Spleen (tissue), 11 donors: ENCODE results near the gene GPR35. TPM values are rescaled to one million over a fixed set of nuclear protein-coding genes. Genes with fewer than 3 reads are reported as not detected.
A peak's percentile ranks its signal among the peaks of the same experiment; 100 is the strongest.

Experiments
- DNase-seq: peaks from one replicate; pipeline ENCODE4 v3.0.0-alpha.2; 2020
- H3K27ac ChIP-seq, 8 donors: fragments of 200-600 bp; sonication (generic) in 7 of 8; 1 replicate in 4 of 8; 2 replicates in 4 of 8; pipeline versions ENCODE4 v1.5.0 to v1.8.0; 2016 to 2021; ENCODE audit warnings: inconsistent platforms in 4 of 8, mild to moderate bottlenecking in 4 of 8, moderate library complexity in 1 of 8
- H3K27me3 ChIP-seq, 7 donors: fragments of 200-600 bp; sonication (generic) in 6 of 7; replicated peaks in 1 of 7; 1 replicate in 4 of 7; 2 replicates in 3 of 7; pipeline versions ENCODE4 v1.5.0 to v1.8.0; 2016 to 2021; ENCODE audit warnings: inconsistent platforms in 3 of 7, mild to moderate bottlenecking in 1 of 7
- H3K36me3 ChIP-seq, 6 donors: fragments of 200-600 bp; sonication (generic) in 5 of 6; 1 replicate in 4 of 6; 2 replicates in 2 of 6; pipeline versions ENCODE4 v1.5.0 to v1.8.0; 2016 to 2021; ENCODE audit warnings: inconsistent platforms in 2 of 6
- H3K4me1 ChIP-seq, 6 donors: fragments of 200-600 bp; sonication (generic) in 5 of 6; 1 replicate in 3 of 6; 2 replicates in 3 of 6; pipeline versions ENCODE4 v1.5.0 to v1.8.0; 2016 to 2021; ENCODE audit warnings: inconsistent platforms in 3 of 6
- H3K4me3 ChIP-seq, 8 donors: fragments of 200-600 bp; sonication (generic) in 7 of 8; 1 replicate in 4 of 8; 2 replicates in 4 of 8; pipeline versions ENCODE4 v1.5.0 to v1.8.0; 2016 to 2021; ENCODE audit warnings: inconsistent platforms in 4 of 8, mild to moderate bottlenecking in 4 of 8, moderate library complexity in 2 of 8
- H3K9me3 ChIP-seq, 8 donors: fragments of 200-600 bp; sonication (generic) in 7 of 8; 1 replicate in 4 of 8; 2 replicates in 4 of 8; pipeline versions ENCODE4 v1.5.0 to v1.8.0; 2016 to 2021; ENCODE audit warnings: inconsistent platforms in 4 of 8
- POLR2A ChIP-seq, 3 donors: fragments of 450-650 bp; IDR thresholded peaks; one replicate each; pipeline ENCODE4 v1.5.1; 2017; ENCODE audit warnings: antibody characterized with exemption in 3 of 3, mild to moderate bottlenecking in 1 of 3
- POLR2AphosphoS5 ChIP-seq, 3 donors: sonication (generic); formaldehyde crosslinking; IDR thresholded peaks; one replicate each; pipeline ENCODE4 v1.5.1; 2017; ENCODE audit warnings: antibody characterized with exemption in 3 of 3
- WGBS, 5 donors: extraction: QIAGEN DNeasy Blood & Tissue Kit in 3 of 5; methylation state at CpG; one replicate each; pipeline versions ENCODE4 v1.1.5 to v1.1.7; 2013 to 2018; 5-methylcytosine and 5-hydroxymethylcytosine counted together
- intact Hi-C: fragments of 100-400 bp; cut with DNase I; formaldehyde crosslinking; loops from one replicate; pipeline ENCODE4 v1.15.0; 2023; ENCODE audit warnings: low total_unique reads
- polyA plus RNA-seq, 3 donors: library from polyadenylated mRNA; stranded (reverse); fragments of 200-250 nt; gene quantifications; one replicate each; pipeline ENCODE4 v1.2.1, GENCODE V29; 2013
- total RNA-seq, 7 donors: library from RNA; depleted of rRNA in 3 of 7; stranded (reverse); fragments of >200 nt in 3 of 7; fragmentation: NEBNext Ultra II Directional in 4 of 7; extraction: Animal tissue kit (Norgen Biotek cat#: 25700) in 4 of 7; gene quantifications; one replicate each; pipeline versions ENCODE4 v1.1.0 to v1.2.1, GENCODE V29; 2016 to 2021
- TF ChIP-seq, protein P1 (sequence below), 11 experiments: fragments of 200-600 bp in 7 of 11; fragments of 450-650 bp in 4 of 11; sonication (generic) in 4 of 11; IDR thresholded peaks in 8 of 11; conservative IDR thresholded peaks in 3 of 11; 1 replicate in 7 of 11; 2 replicates in 4 of 11; pipeline versions ENCODE4 v1.4.0 to v1.8.0; 2016 to 2021; ENCODE audit warnings: antibody characterized with exemption in 11 of 11, inconsistent platforms in 4 of 11, mild to moderate bottlenecking in 1 of 11
- donor health status: healthy with polysubstance abuse.
- donor health status: DM: no; HTN: no; CAD: no; lungs with moderate emphysema.
- donor health status: DM: no; HTN: no; CAD: no.
- donor health status: Bipolar disorder and iron deficiency.
- donor health status: healthy.
- donor health status: DM: no; HTN: no; CAD: no.
- donor health status: DM: yes; HTN: yes; CAD: no.

GPR35 gene
- total and polyA plus RNA-seq, 10 donors: 7.4 to 25.3 (median 18.3) TPM

DNA sequence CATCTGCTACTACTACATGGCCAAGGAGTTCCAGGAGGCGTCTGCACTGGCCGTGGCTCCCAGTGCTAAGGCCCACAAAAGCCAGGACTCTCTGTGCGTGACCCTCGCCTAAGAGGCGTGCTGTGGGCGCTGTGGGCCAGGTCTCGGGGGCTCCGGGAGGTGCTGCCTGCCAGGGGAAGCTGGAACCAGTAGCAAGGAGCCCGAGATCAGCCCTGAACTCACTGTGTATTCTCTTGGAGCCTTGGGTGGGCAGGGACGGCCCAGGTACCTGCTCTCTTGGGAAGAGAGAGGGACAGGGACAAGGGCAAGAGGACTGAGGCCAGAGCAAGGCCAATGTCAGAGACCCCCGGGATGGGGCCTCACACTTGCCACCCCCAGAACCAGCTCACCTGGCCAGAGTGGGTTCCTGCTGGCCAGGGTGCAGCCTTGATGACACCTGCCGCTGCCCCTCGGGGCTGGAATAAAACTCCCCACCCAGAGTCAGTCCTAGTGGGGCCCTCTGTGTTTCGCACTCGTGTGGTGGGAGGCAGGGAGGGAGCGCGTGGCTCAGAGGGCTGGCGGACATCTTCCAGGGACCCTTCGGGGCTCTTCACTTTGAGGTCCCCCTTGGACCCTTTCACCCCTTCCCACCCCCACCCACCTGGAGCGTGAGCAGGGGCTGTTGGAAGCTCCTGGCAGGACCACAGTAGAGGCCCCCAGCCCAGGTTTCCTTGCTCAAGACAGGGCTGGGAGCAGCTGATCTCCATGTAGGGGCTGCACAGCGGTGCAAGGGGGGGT lies 5.7 kb downstream of the GPR35 start:
- Histone ChIP-seq H3K9me3 (peaks cover 0 to 33% (median 24%) of the 10 kb centered on the region in 8 donors), H3K4me3 (no peak overlapping the region), H3K4me1 (peaks cover 0 to 18% (median 12%) of the 10 kb centered on the region in 6 donors), H3K27ac (no peak overlapping the region), H3K27me3 (no peaks in the 10 kb centered on the region), H3K36me3 (peaks cover 0 to 33% (median 2%) of the 10 kb centered on the region in 6 donors)
- 89 to 94% (median 94%) methylated on average over 9 to 21 of the region's 21 CpGs for WGBS, 5 donors
- intact Hi-C loops: no loop called here
- TF ChIP-seq, protein P1, sequence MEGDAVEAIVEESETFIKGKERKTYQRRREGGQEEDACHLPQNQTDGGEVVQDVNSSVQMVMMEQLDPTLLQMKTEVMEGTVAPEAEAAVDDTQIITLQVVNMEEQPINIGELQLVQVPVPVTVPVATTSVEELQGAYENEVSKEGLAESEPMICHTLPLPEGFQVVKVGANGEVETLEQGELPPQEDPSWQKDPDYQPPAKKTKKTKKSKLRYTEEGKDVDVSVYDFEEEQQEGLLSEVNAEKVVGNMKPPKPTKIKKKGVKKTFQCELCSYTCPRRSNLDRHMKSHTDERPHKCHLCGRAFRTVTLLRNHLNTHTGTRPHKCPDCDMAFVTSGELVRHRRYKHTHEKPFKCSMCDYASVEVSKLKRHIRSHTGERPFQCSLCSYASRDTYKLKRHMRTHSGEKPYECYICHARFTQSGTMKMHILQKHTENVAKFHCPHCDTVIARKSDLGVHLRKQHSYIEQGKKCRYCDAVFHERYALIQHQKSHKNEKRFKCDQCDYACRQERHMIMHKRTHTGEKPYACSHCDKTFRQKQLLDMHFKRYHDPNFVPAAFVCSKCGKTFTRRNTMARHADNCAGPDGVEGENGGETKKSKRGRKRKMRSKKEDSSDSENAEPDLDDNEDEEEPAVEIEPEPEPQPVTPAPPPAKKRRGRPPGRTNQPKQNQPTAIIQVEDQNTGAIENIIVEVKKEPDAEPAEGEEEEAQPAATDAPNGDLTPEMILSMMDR (IDR thresholded peaks at IDR 0.05 in 8 of 11, conservative IDR thresholded peaks at IDR 0.05 in 3 of 11): no peak
- TF ChIP-seq POLR2AphosphoS5 (IDR thresholded peaks at IDR 0.05) (no peak), POLR2A (IDR thresholded peaks at IDR 0.05) (no peak)
- no peak for DNase-seq

DNA sequence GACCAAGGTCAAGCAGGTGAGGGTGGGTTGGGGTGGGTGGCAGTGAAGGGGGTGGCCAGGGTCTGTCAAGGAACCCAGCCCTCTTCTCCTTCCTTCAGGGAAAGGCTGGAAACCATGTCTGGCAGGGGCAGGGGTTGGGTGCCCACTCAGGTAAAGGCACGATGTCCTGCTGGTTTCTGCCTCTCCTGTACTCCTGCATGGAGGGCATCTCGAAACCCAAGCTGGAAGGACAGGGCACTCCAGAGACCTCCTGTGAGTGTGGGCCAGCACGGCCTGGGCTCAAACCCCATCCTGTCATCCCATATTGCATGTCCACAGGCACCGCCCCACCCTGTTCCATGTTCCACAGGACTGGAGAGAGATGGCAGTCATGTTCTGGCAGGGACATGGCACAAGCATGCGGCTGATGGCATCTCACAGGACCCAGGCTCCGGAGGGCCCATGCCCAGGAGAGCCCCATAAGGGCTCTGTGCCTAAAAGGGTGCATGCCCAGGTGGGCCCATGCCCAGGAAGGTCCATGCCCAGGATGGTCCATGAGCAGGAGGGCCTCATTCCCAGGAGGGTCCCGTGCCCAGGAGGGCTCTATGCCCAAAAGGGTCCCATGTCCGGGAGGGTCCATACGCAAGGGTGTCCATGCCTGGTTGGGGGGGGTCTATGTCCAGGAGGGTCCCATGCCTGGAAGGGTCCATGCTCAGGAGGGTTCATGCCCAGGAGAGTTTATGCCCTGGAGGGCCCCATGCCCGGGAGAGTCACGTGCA lies 6.4 kb downstream of the GPR35 start:
- intact Hi-C loops: no loop called here
- no peak overlapping the region for H3K4me3 ChIP-seq
- no peaks in the 10 kb centered on the region for H3K27me3 ChIP-seq
- DNase-seq: peak; percentile 54
- H3K4me1 ChIP-seq: peaks cover 0 to 12% (median 7%) of the 10 kb centered on the region in 6 donors
- no peak overlapping the region for H3K27ac ChIP-seq
- peaks cover 0 to 33% (median 24%) of the 10 kb centered on the region in 8 donors for H3K9me3 ChIP-seq
- H3K36me3 ChIP-seq: peaks cover 0 to 33% (median 2%) of the 10 kb centered on the region in 6 donors
- TF ChIP-seq POLR2AphosphoS5 (IDR thresholded peaks at IDR 0.05): no peak
- no peak for TF ChIP-seq POLR2A (IDR thresholded peaks at IDR 0.05)
- TF ChIP-seq, protein P1 (IDR thresholded peaks at IDR 0.05 in 8 of 11, conservative IDR thresholded peaks at IDR 0.05 in 3 of 11): no peak
- 85 to 95% (median 89%) methylated on average over 6 to 11 of the region's 11 CpGs for WGBS, 5 donors

DNA sequence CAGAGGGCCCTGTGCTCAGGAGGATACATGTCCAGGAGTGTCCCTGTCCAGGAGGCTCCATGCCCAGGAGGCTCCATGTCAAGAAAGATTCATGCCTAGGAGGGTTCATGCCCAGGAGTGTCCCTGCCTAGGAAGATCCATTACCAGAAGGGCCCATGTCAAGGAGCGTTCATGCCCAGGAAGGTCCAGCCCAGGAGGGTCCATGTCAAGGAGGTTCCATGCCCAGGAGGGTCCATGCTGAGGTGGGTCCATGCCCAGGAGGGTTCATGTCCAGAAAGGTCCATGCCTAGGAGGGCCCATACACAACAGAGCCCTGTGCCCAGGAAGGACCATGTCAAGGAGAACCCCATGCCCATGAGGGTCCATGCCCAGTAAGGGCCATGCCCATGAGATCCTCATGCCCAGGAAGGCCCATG lies 7.0 kb downstream of the GPR35 start:
- WGBS, 5 donors: 88 to 100% (median 100%) methylated on average over 1 of the region's 1 CpG
- Histone ChIP-seq H3K27me3 (no peaks in the 10 kb centered on the region), H3K36me3 (peaks cover 0 to 33% (median 2%) of the 10 kb centered on the region in 6 donors), H3K4me1 (peaks cover 0 to 7% (median 1%) of the 10 kb centered on the region in 6 donors), H3K27ac (no peak overlapping the region), H3K9me3 (peaks cover 0 to 33% (median 24%) of the 10 kb centered on the region in 8 donors), H3K4me3 (no peak overlapping the region)
- DNase-seq: peak; percentile 49
- intact Hi-C loops: no loop called here
- TF ChIP-seq POLR2A (IDR thresholded peaks at IDR 0.05): no peak
- TF ChIP-seq POLR2AphosphoS5 (IDR thresholded peaks at IDR 0.05): no peak
- TF ChIP-seq, protein P1 (IDR thresholded peaks at IDR 0.05 in 8 of 11, conservative IDR thresholded peaks at IDR 0.05 in 3 of 11): no peak
